OCI-LY1 (cell line): ENCODE measurements around the gene SIGLEC5.

Experiments used
- H2AFZ ChIP-seq: fragments of 200-600 bp; sonication (generic), shearing (Covaris generic); 2 replicates; pipeline ENCODE4 v1.6.0; 2014; ENCODE audit warnings: antibody characterized with exemption, mild to moderate bottlenecking, low read length
- H3F3A ChIP-seq: fragments of 200-600 bp; sonication (generic), shearing (Covaris generic); 2 replicates; pipeline ENCODE4 v1.6.0; 2014; ENCODE audit warnings: mild to moderate bottlenecking, antibody characterized with exemption, low read length, moderate library complexity; ENCODE audit not compliant: insufficient read depth
- H3K27ac ChIP-seq: fragments of 200-600 bp; sonication (generic); 2 replicates; pipeline ENCODE4 v1.5.1; 2014; ENCODE audit warnings: low read length, mixed run types, mild to moderate bottlenecking, low read depth; ENCODE audit not compliant: poor library complexity, severe bottlenecking
- H3K27me3 ChIP-seq: fragments of 200-600 bp; sonication (generic); 2 replicates; pipeline ENCODE4 v1.6.0; 2014; ENCODE audit warnings: antibody characterized with exemption, mild to moderate bottlenecking, low read length, moderate library complexity; ENCODE audit not compliant: insufficient read depth
- H3K36me3 ChIP-seq: fragments of 200-600 bp; sonication (generic); 2 replicates; pipeline ENCODE4 v1.6.1; 2014; ENCODE audit warnings: mild to moderate bottlenecking, antibody characterized with exemption, low read length, moderate library complexity, mixed read lengths; ENCODE audit not compliant: insufficient read depth
- H3K4me1 ChIP-seq: fragments of 200-600 bp; sonication (generic); 2 replicates; pipeline ENCODE4 v1.5.1; 2014; ENCODE audit warnings: mild to moderate bottlenecking, low read length, moderate library complexity; ENCODE audit not compliant: insufficient read depth, severe bottlenecking
- H3K4me2 ChIP-seq: fragments of 200-600 bp; sonication (generic), shearing (Covaris generic); 2 replicates; pipeline ENCODE4 v1.6.1; 2014; ENCODE audit warnings: low read length
- H3K4me3 ChIP-seq: fragments of 200-600 bp; sonication (generic); 2 replicates; pipeline ENCODE4 v1.5.1; 2014; ENCODE audit warnings: low read length, low read depth, mild to moderate bottlenecking, mixed read lengths; ENCODE audit not compliant: poor library complexity, severe bottlenecking
- H3K79me2 ChIP-seq: fragments of 200-600 bp; shearing (Covaris generic); 2 replicates; pipeline ENCODE4 v1.6.1; 2016; ENCODE audit warnings: mixed run types, low read length, mixed read lengths; ENCODE audit not compliant: insufficient read depth
- H3K9ac ChIP-seq: fragments of 200-600 bp; sonication (generic), shearing (Covaris generic); 2 replicates; pipeline ENCODE4 v1.6.1; 2014; ENCODE audit warnings: mild to moderate bottlenecking, low read length, mixed read lengths
- H3K9me2 ChIP-seq: fragments of 200-600 bp; sonication (generic), shearing (Covaris generic); 2 replicates; pipeline ENCODE4 v1.6.1; 2014; ENCODE audit warnings: low read depth, mild to moderate bottlenecking, low read length, mixed read lengths
- H3K9me3 ChIP-seq: fragments of 200-600 bp; shearing (Covaris generic); 2 replicates; pipeline ENCODE4 v1.6.1; 2014; ENCODE audit warnings: low read length, mixed read lengths
- H4K20me1 ChIP-seq: fragments of 200-600 bp; sonication (generic), shearing (Covaris generic); 2 replicates; pipeline ENCODE4 v1.6.0; 2016; ENCODE audit warnings: mild to moderate bottlenecking, low read length; ENCODE audit not compliant: insufficient read depth
- CTCF ChIP-seq: fragments of 200-600 bp; sonication (generic), shearing (Covaris generic); IDR thresholded peaks from 2 replicates; pipeline ENCODE4 v1.5.1; 2017; ENCODE audit warnings: mild to moderate bottlenecking, antibody characterized with exemption, low read length, moderate library complexity, mixed read lengths
- EZH2 ChIP-seq: fragments of 200-600 bp; sonication (generic), shearing (Covaris generic); IDR thresholded peaks from 2 replicates; pipeline ENCODE4 v1.8.0; 2017; ENCODE audit warnings: borderline replicate concordance, mixed run types, mild to moderate bottlenecking, antibody characterized with exemption, low read length, moderate library complexity, mixed read lengths

SIGLEC5 gene

DNA sequence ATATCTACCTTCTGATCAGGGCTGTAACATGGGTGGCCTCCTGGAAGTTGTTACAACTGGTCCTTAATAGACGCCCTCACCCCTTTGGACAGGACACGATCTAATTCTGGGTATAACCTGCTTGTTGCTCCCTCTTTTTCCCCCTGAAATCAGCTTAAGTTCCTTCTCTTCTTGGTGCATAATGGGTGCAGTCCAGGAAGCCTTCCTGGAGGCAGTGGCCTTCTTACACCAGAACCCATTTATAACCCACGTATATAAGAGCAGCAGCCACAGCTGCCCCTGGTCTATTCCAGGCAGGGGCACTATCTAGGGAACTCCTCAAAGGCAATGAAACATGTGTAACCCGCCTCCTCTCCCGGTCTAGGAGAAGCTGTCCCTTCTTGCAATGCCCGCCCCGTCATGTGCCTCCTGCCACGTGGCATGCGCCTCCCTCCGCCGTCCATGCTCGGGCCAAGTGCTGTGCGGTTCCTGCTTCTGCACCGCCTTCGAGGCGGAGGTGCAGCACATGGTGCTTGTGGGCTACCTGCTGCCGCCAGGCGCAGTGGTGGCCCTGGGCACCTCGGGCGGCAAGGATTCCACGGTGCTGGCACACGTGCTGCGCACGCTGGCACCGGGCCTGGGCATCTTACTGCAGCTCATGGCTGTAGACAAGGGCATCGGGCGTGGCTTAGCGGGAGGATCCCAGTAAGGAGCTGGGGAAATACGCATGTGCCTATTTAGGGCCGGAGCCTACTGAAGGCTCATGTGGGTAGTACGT lies 31.9 kb downstream of the SIGLEC5 start:
- Histone ChIP-seq H2AFZ (no peak overlapping the region), H3K36me3 (no peaks in the 10 kb centered on the region; the same call in 1 of the 2 replicates), H3K4me1 (peaks cover 17% of the 10 kb centered on the region), H3K9me3 (no peaks in the 10 kb centered on the region), H3K27me3 (peaks cover 3% of the 10 kb centered on the region; the same call in 1 of the 2 replicates), H3K79me2 (no peaks in the 10 kb centered on the region), H3F3A (no peaks in the 10 kb centered on the region), H3K4me3 (no peak overlapping the region), H3K27ac (no peak overlapping the region), H4K20me1 (no peaks in the 10 kb centered on the region), H3K9ac (no peak overlapping the region), H3K9me2 (no peaks in the 10 kb centered on the region), H3K4me2 (no peak overlapping the region)
- no peak for TF ChIP-seq CTCF
- no peak for TF ChIP-seq EZH2

DNA sequence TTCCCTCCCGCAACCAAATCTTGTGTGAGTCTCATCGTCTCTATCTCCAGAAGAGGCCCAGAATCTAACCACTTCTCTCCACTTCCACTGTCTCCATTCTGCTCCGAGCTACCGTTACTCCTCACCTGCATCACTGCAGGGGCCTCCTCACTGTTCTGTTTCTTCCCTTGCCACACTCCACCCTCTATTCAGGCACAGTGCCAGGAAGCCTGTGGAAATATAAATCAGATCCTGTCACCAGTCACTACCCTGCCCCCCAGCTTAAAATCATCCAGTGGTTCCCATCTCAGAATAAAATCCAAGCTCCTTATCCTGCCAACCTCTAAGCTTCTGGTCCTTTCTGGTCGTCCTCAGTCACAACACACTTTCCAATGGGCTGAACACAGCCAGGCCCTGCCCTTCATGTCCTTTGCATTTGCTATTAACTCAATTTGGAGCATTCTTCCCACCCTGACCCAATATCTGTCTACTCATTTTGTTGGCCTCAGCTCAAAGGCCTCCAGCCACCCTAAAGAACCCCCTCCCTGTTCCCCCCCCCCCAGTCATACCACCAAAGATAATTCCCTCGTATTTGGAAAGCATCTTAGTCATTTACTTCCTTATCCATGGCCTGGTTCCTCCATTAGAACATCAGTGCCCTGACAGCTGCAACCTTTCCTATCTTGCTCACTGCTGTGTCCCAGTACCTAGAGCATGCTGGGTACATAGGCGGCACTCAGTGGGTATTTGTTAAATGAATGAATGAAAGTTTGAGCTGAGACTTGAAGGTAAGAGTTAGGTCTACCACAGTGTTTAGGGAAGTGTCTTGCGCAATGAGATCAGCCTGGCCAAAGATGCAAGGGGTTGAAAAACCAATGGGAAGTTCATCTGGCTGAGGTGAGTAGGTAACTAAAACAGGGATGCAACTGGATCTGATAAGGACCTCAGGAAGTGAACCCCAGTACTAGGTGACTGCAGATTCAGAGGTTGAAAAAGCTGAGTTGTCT lies 34.7 kb downstream of the SIGLEC5 start:
- Histone ChIP-seq H3K27me3 (no peaks in the 10 kb centered on the region; the same call in 1 of the 2 replicates), H2AFZ (no peak overlapping the region), H3K79me2 (no peaks in the 10 kb centered on the region), H3K4me1 (peaks cover 16% of the 10 kb centered on the region), H3F3A (no peaks in the 10 kb centered on the region), H3K9me2 (no peaks in the 10 kb centered on the region), H4K20me1 (no peaks in the 10 kb centered on the region), H3K4me3 (peak overlapping the region; percentile 73), H3K9me3 (no peaks in the 10 kb centered on the region), H3K9ac (no peak overlapping the region), H3K36me3 (no peaks in the 10 kb centered on the region; the same call in 1 of the 2 replicates), H3K27ac (no peak overlapping the region), H3K4me2 (peak overlapping the region; percentile 75)
- TF ChIP-seq EZH2 = no peak
- TF ChIP-seq CTCF = no peak

DNA sequence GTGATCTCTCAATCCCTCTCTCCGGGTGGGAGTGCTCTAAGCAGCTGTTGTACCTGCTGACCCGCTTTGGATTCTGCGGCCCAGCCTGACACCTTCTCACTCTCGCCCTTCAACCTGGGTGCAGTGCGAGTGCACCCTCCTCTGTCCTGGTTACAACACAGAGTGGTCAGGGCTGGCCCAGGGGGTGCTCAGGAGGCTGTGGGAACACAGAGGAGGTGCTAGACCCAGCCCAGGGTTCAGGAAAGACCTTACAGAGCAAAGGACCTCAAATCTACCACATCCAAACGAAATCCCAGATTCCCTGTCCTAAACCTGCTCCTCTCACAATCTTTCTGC lies 35.5 kb downstream of the SIGLEC5 start:
- no peak overlapping the region for H3K27ac ChIP-seq
- peak overlapping the region; percentile 74 for H3K9ac ChIP-seq
- no peaks in the 10 kb centered on the region for H3K9me2 ChIP-seq

More for the DNA sequence above, 35.5 kb downstream of the SIGLEC5 start:
- no peaks in the 10 kb centered on the region; the same call in 1 of the 2 replicates for H3K27me3 ChIP-seq
- TF ChIP-seq EZH2 (no peak), CTCF (no peak)
- H3K9me3 ChIP-seq = no peaks in the 10 kb centered on the region
- H3K36me3 ChIP-seq = no peaks in the 10 kb centered on the region; the same call in 1 of the 2 replicates
- peak overlapping the region; percentile 75 for H3K4me2 ChIP-seq
- H3F3A ChIP-seq = no peaks in the 10 kb centered on the region
- H2AFZ ChIP-seq = 0 out of 2 replicates have a peak overlapping the region, but pooled peaks have one; percentile 76
- H4K20me1 ChIP-seq = no peaks in the 10 kb centered on the region
- H3K79me2 ChIP-seq = no peaks in the 10 kb centered on the region
- peaks cover 16% of the 10 kb centered on the region for H3K4me1 ChIP-seq
- H3K4me3 ChIP-seq = peak overlapping the region; percentile 73
